Endodermal cell (in vitro differentiated cells): ENCODE data around the gene MARCHF10. TPM values are rescaled to one million over a fixed set of nuclear protein-coding genes. Genes with fewer than 3 reads are reported as not detected.

Source experiments
- DNase-seq: peaks from one replicate; pipeline ENCODE4 v3.0.0-alpha.2; 2017
- H3K27ac ChIP-seq: 2 replicates; pipeline ENCODE4 v1.5.1; 2013; ENCODE audit warnings: mild to moderate bottlenecking, low read depth, low read length, moderate library complexity
- H3K27me3 ChIP-seq: 2 replicates; pipeline ENCODE4 v1.6.1; 2013; ENCODE audit warnings: mild to moderate bottlenecking, low read length, moderate library complexity; ENCODE audit not compliant: insufficient read depth, control insufficient read depth, poor library complexity, severe bottlenecking
- H3K36me3 ChIP-seq: 2 replicates; pipeline ENCODE4 v1.7.0; 2013; ENCODE audit warnings: mild to moderate bottlenecking, low read length, moderate library complexity; ENCODE audit not compliant: control insufficient read depth, insufficient read depth
- H3K4me1 ChIP-seq: one replicate; pipeline ENCODE4 v1.7.0; 2013; ENCODE audit warnings: low read length; ENCODE audit not compliant: control insufficient read depth, insufficient read depth
- H3K4me3 ChIP-seq: 2 replicates; pipeline ENCODE4 v1.5.1; 2013; ENCODE audit warnings: mild to moderate bottlenecking, low read length, moderate library complexity
- H3K9ac ChIP-seq: 2 replicates; pipeline ENCODE4 v1.6.1; 2013; ENCODE audit warnings: mild to moderate bottlenecking, low read length, moderate library complexity; ENCODE audit not compliant: poor library complexity, severe bottlenecking; ENCODE audit errors: extremely low read depth
- H3K9me3 ChIP-seq: 2 replicates; pipeline ENCODE4 v1.6.1; 2013; ENCODE audit warnings: mild to moderate bottlenecking, low read length, moderate library complexity; ENCODE audit not compliant: control insufficient read depth
- H3K27ac Mint-ChIP-seq: 2 replicates; pipeline ENCODE4 v1.8.0; 2020; ENCODE audit warnings: mixed read lengths
- H3K27me3 Mint-ChIP-seq: 2 replicates; pipeline ENCODE4 v1.8.0; 2021; ENCODE audit warnings: mild to moderate bottlenecking, mixed read lengths; ENCODE audit not compliant: insufficient read depth
- H3K36me3 Mint-ChIP-seq: 2 replicates; pipeline ENCODE4 v1.8.0; 2020; ENCODE audit warnings: low read depth, mixed read lengths
- H3K4me1 Mint-ChIP-seq: 2 replicates; pipeline ENCODE4 v1.8.0; 2020; ENCODE audit warnings: mixed read lengths
- H3K4me3 Mint-ChIP-seq: 2 replicates; pipeline ENCODE4 v1.8.0; 2020; ENCODE audit warnings: mild to moderate bottlenecking, moderate library complexity, mixed read lengths
- H3K9me3 Mint-ChIP-seq: 2 replicates; pipeline ENCODE4 v1.8.0; 2020; ENCODE audit warnings: mild to moderate bottlenecking, mixed read lengths
- WGBS, 2 experiments: methylation state at CpG; one replicate each; pipeline versions ENCODE4 v1.1.5 to v1.1.7; 2013; ENCODE audit warnings: missing lambda C conversion rate in 2 of 2, mixed read lengths in 1 of 2; ENCODE audit not compliant: insufficient coverage in 1 of 2, insufficient read length in 1 of 2; 5-methylcytosine and 5-hydroxymethylcytosine counted together
- total RNA-seq, 2 donors: library from RNA; stranded (reverse); fragmentation: NEBNext Ultra II Directional in 1 of 2; extraction: Animal tissue kit (Norgen Biotek cat#: 25700) in 1 of 2; gene quantifications; 2 replicates in 1 of 2; 3 replicates in 1 of 2; pipeline ENCODE4 v1.2.1, GENCODE V29; 2021
- TF ChIP-seq, protein P1 (sequence below): fragments of 200-600 bp; sonication (generic); conservative IDR thresholded peaks from 2 replicates; pipeline ENCODE4 v1.5.0; 2021; ENCODE audit warnings: antibody characterized with exemption, mild to moderate bottlenecking

Gene MARCHF10
- total RNA-seq, 2 donors from 2014 or later = 0.57 to 1.7 TPM

DNA sequence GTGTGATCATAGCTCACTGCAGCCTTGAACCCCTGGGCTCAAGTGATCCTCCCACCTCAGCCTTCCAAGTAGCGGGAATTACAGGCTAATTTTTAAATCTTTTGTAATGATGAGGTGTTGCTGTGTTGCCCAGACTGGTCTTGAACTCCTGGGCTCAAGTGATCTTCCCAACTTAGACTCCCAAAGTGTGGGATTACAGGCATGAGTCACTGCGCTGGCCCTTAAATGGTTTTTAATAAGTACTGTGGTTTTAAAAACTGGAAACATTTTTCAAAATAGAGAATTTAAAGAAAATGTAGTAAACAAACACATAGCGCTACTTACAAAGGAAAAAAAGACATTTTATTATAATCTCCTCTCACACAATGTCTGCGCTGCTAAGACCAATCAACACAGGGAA is 32.2 kb downstream of the MARCHF10 start:
- no peak for DNase-seq
- H3K36me3 Mint-ChIP-seq = peaks cover 2% of the 10 kb centered on the region
- H3K9me3 ChIP-seq = no peaks in the 10 kb centered on the region
- peaks cover 14% of the 10 kb centered on the region for H3K9me3 Mint-ChIP-seq
- no peaks in the 10 kb centered on the region for H3K4me1 ChIP-seq
- no peaks in the 10 kb centered on the region for H3K4me1 Mint-ChIP-seq
- no peak overlapping the region for H3K27ac ChIP-seq
- H3K4me3 Mint-ChIP-seq = no peak overlapping the region
- TF ChIP-seq, protein P1, sequence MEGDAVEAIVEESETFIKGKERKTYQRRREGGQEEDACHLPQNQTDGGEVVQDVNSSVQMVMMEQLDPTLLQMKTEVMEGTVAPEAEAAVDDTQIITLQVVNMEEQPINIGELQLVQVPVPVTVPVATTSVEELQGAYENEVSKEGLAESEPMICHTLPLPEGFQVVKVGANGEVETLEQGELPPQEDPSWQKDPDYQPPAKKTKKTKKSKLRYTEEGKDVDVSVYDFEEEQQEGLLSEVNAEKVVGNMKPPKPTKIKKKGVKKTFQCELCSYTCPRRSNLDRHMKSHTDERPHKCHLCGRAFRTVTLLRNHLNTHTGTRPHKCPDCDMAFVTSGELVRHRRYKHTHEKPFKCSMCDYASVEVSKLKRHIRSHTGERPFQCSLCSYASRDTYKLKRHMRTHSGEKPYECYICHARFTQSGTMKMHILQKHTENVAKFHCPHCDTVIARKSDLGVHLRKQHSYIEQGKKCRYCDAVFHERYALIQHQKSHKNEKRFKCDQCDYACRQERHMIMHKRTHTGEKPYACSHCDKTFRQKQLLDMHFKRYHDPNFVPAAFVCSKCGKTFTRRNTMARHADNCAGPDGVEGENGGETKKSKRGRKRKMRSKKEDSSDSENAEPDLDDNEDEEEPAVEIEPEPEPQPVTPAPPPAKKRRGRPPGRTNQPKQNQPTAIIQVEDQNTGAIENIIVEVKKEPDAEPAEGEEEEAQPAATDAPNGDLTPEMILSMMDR = no peak
- no peak overlapping the region for H3K27ac Mint-ChIP-seq
- no peak overlapping the region for H3K9ac ChIP-seq
- peaks cover 8% of the 10 kb centered on the region for H3K27me3 Mint-ChIP-seq
- H3K36me3 ChIP-seq = no peaks in the 10 kb centered on the region
- WGBS, 2 experiments = 86 to 96% methylated on average over 1 to 4 of the region's 4 CpGs
- H3K27me3 ChIP-seq = no peaks in the 10 kb centered on the region
- H3K4me3 ChIP-seq = no peak overlapping the region

DNA sequence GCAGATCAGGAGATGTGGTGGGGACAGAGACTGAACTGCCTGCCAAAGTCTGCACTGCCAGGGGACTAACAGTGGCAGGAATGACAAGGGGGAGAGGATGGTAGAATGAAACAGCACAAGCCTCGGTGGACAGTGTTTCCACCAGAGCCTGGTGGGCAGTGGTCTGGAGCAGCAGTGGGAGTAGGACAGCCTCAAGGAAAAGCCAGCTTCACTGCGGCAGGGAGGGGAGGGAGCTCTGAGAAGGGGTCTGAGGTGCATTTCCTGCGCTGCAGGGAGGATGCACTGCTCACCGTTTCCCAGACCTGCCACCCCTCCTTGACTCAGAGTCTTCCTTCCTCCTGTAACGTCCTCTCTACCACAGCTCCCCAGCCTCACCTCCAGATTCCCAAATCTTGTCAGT is 33.8 kb downstream of the MARCHF10 start:
- Histone ChIP-seq H3K9me3 (no peaks in the 10 kb centered on the region), H3K27ac (no peak overlapping the region), H3K9ac (no peak overlapping the region), H3K27me3 (no peaks in the 10 kb centered on the region), H3K36me3 (no peaks in the 10 kb centered on the region), H3K4me1 (no peaks in the 10 kb centered on the region), H3K4me3 (no peak overlapping the region)
- no peak overlapping the region for H3K4me3 Mint-ChIP-seq
- peaks cover 14% of the 10 kb centered on the region for H3K9me3 Mint-ChIP-seq
- H3K4me1 Mint-ChIP-seq = no peaks in the 10 kb centered on the region
- peak; percentile 44 for DNase-seq
- no peak overlapping the region for H3K27ac Mint-ChIP-seq
- WGBS, 2 experiments = 86% methylated on average over 5 of the region's 5 CpGs; no CpG with 5 or more reads in 1 of the 2 experiments
- TF ChIP-seq, protein P1 = no peak
- H3K36me3 Mint-ChIP-seq = peaks cover 2% of the 10 kb centered on the region
- H3K27me3 Mint-ChIP-seq = peaks cover 8% of the 10 kb centered on the region

DNA sequence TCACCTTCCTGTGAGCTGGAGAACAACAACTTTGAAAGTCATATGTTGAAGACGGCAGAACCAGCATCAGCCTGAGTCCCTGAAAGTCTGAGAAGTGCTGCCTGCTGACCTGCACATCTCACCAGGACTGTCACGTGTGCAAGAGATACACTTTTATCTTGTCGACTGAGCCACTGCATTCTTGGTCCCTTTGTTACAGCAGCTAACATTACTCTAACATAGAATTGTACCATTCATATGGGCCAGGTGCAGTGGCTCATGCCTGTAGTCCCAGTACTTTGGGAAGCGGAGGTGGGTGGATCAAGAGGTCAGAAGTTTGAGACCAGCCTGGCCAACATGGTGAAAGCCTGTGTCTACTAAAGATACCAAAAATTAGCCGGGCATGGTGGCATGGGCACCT is 40.1 kb downstream of the MARCHF10 start:
- Histone ChIP-seq H3K9me3 (no peaks in the 10 kb centered on the region), H3K4me1 (no peaks in the 10 kb centered on the region), H3K9ac (no peak overlapping the region), H3K36me3 (no peaks in the 10 kb centered on the region), H3K4me3 (no peak overlapping the region), H3K27me3 (no peaks in the 10 kb centered on the region), H3K27ac (no peak overlapping the region)
- Mint-ChIP-seq H3K36me3 (peaks cover 2% of the 10 kb centered on the region), H3K9me3 (peaks cover 14% of the 10 kb centered on the region), H3K27me3 (peaks cover 2% of the 10 kb centered on the region), H3K27ac (no peak overlapping the region), H3K4me1 (no peaks in the 10 kb centered on the region), H3K4me3 (no peak overlapping the region)
- DNase-seq = no peak
- TF ChIP-seq, protein P1 = no peak
- WGBS, 2 experiments = 85 to 90% methylated on average over 5 of the region's 5 CpGs
